Measurements from ENCODE around the gene QRFP. TPM values are rescaled to one million over a fixed set of nuclear protein-coding genes. Genes with fewer than 3 reads are reported as not detected.

Gene QRFP
- total and polyA plus RNA-seq, 5 experiments from 2014 or later, result not detected

GRCh38 chr9:130921300-130921988 lies 24.8 kb upstream of the QRFP start:
- peaks cover 0 to 19% (median 9%) of the 10 kb centered on the region in 5 donors for H3K27me3 Mint-ChIP-seq
- no peak overlapping the region for H3K4me3 Mint-ChIP-seq
- DNase-seq (no peak), ATAC-seq (no peak)
- POLR2A ChIA-PET, result no interaction called here
- no peaks in the 10 kb centered on the region for H3K36me3 Mint-ChIP-seq
- no peak overlapping the region for H3K27ac Mint-ChIP-seq
- no peaks in the 10 kb centered on the region for H3K4me1 Mint-ChIP-seq
- H3K9me3 Mint-ChIP-seq, result no peaks in the 10 kb centered on the region

- no peaks in the 10 kb centered on the region for H3K9me3 Mint-ChIP-seq
- no peak for ATAC-seq
- H3K4me1 Mint-ChIP-seq, result no peaks in the 10 kb centered on the region
- H3K4me3 Mint-ChIP-seq, result no peak overlapping the region
- peaks cover 0 to 19% (median 9%) of the 10 kb centered on the region in 5 donors for H3K27me3 Mint-ChIP-seq
- no peak for DNase-seq
- H3K27ac Mint-ChIP-seq, result no peak overlapping the region
- no peaks in the 10 kb centered on the region for H3K36me3 Mint-ChIP-seq
- POLR2A ChIA-PET, result no interaction called here
These were observed 24.2 kb upstream of the QRFP start for GRCh38 chr9:130920762-130921299.

DNA sequence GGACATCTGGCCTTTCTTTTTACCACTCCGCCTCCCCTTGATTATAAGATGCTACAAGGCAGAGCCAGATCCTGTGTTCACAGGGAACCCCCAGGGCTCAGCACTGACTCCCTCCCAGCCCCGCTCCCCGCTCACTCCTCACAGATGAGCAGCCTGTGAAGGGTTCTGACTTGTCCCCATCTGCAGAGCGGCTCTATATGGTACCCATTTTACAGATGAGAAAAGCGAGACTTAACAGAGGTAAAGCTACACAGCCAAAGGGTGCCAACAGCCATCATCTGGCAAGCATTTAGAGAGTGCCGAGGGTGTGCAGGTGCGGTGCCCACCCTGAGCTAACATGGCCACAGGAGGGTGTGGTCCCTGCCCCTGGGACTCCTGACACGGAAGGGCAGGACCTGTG lies 23.6 kb upstream of the QRFP start:
- Mint-ChIP-seq H3K27ac (no peak overlapping the region), H3K27me3 (peaks cover 0 to 19% (median 9%) of the 10 kb centered on the region in 5 donors), H3K4me3 (no peak overlapping the region), H3K9me3 (no peaks in the 10 kb centered on the region), H3K36me3 (no peaks in the 10 kb centered on the region), H3K4me1 (no peaks in the 10 kb centered on the region)
- POLR2A ChIA-PET, result no interaction called here
- ATAC-seq, result no peak
- DNase-seq, result no peak

- ATAC-seq (no peak), DNase-seq (no peak)
- Mint-ChIP-seq H3K27me3 (peaks cover 0 to 19% (median 9%) of the 10 kb centered on the region in 5 donors), H3K36me3 (no peaks in the 10 kb centered on the region), H3K4me1 (no peaks in the 10 kb centered on the region), H3K9me3 (no peaks in the 10 kb centered on the region), H3K27ac (no peak overlapping the region), H3K4me3 (no peak overlapping the region)
- POLR2A ChIA-PET, result no interaction called here
These were observed 23.0 kb upstream of the QRFP start for GRCh38 chr9:130919559-130920145.

GRCh38 chr9:130918826-130919558 lies 22.4 kb upstream of the QRFP start:
- Mint-ChIP-seq H3K27me3 (peaks cover 0 to 19% (median 9%) of the 10 kb centered on the region in 5 donors), H3K4me3 (no peak overlapping the region), H3K4me1 (no peaks in the 10 kb centered on the region), H3K36me3 (no peaks in the 10 kb centered on the region), H3K27ac (no peak overlapping the region), H3K9me3 (no peaks in the 10 kb centered on the region)
- no peak for ATAC-seq
- POLR2A ChIA-PET, result no interaction called here
- DNase-seq, result no peak

- POLR2A ChIA-PET, result no interaction called here
- no peak for DNase-seq
- ATAC-seq, result no peak
- Mint-ChIP-seq H3K4me1 (no peaks in the 10 kb centered on the region), H3K27me3 (peaks cover 0 to 18% (median 5%) of the 10 kb centered on the region in 5 donors), H3K4me3 (no peak overlapping the region), H3K9me3 (no peaks in the 10 kb centered on the region), H3K36me3 (no peaks in the 10 kb centered on the region), H3K27ac (no peak overlapping the region)
These were observed 21.7 kb upstream of the QRFP start for GRCh38 chr9:130918101-130918825.

DNA sequence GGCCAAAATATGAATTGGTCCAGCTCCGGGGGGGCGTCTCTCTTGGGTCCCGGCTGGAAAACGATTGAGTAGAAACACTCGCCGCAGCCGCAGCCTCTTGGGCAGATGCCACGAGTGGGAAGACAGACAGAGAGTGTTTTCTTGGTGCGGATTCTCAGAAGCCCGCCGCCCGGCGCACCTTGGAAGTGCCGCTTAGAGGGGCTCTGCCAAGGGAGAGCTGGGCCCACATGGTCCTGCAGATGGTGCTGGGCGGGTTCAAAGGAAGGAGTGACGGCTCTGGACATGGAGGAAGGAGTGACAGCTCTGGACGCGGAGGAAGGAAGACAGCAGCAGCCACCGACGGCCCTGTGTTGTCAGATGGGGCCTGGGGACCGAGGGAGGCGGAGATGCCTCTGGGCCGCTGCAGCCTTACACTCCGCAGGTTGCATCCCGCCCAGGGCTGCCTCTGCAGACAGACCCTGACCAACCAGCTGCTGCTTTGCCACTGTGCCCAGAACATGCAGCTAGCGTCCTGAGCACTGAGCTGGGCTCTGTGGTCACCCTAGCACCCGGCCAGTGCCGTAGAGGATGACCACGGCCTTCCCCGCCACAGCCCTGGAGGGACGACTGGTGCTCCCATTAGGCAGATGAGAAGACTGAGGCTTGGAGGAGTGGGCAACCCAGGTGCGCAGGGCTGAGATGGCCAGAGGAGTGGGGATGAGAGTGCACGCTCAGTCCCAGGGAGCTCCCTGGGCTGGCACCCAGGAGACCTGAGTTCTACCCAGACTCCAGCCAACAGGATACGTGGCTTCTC lies 20.8 kb upstream of the QRFP start:
- Mint-ChIP-seq H3K4me1 (no peaks in the 10 kb centered on the region), H3K36me3 (no peaks in the 10 kb centered on the region), H3K4me3 (no peak overlapping the region), H3K27me3 (peaks cover 0 to 9% (median 2%) of the 10 kb centered on the region in 5 donors), H3K9me3 (no peaks in the 10 kb centered on the region), H3K27ac (no peak overlapping the region)
- no peak for ATAC-seq
- no peak for DNase-seq
- POLR2A ChIA-PET, result no interaction called here

DNA sequence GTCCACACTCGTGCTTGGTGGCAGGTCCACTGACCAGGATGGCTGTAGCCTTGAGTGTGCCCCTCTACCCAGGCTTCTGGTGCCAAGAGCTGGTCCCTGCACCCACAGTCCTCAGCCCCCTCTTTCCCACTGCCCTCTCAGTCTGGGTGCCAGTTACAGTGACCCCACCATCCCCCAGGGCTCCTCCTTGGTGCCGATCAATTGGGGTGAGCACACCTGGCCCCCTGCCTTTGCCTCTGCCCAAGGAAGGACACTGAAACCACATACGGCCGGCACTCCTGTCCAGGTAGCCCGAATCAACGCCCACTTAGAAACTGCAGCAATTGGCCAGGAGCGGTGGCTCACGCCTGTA lies 18.5 kb upstream of the QRFP start:
- H3K27me3 Mint-ChIP-seq, result peaks cover 0 to under 1% (median 0%) of the 10 kb centered on the region in 5 donors
- H3K4me3 Mint-ChIP-seq, result no peak overlapping the region
- POLR2A ChIA-PET, result no interaction called here
- H3K27ac Mint-ChIP-seq, result no peak overlapping the region
- ATAC-seq (no peak), DNase-seq (no peak)
- no peaks in the 10 kb centered on the region for H3K36me3 Mint-ChIP-seq
- peaks cover 0 to 3% (median 0%) of the 10 kb centered on the region in 4 donors for H3K4me1 Mint-ChIP-seq
- no peaks in the 10 kb centered on the region for H3K9me3 Mint-ChIP-seq

DNA sequence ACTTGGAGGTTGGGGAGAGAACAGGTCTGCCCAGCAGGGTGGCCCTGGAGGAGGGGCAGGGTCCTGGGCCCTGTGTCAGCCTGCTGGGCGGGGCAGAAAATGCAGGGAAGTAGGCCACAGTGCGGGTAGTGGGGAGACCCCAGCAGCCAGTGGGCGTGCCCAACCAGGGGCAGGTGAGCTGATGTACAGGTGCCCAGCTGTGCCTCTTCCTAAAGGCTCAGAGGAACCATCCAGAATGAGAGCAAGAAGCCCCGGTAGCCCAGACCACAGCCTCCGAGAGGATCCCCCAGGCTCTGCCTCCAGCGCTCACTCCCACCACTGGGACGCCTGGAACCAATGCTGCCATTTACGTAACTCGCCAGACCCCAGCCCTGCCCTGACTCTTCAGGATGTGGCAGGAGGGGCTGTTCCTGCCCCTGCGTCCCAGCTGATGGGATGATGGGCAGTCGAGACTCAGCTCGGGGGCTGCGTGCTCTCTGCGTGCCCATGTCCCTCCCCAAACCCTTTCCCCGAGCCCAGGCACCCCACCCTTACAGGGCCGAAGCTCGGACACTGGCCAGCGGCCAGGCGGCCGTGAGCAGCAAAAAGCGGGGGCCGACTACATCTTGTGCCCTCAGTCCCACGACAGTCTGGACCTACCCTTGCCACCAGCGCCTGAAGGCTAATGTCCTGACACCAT lies 17.9 kb upstream of the QRFP start:
- Mint-ChIP-seq H3K4me3 (no peak overlapping the region), H3K4me1 (peaks cover 0 to 3% (median 0%) of the 10 kb centered on the region in 4 donors), H3K27me3 (no peaks in the 10 kb centered on the region), H3K27ac (no peak overlapping the region), H3K36me3 (no peaks in the 10 kb centered on the region), H3K9me3 (no peaks in the 10 kb centered on the region)
- no peak for ATAC-seq
- POLR2A ChIA-PET, result no interaction called here
- no peak for DNase-seq

GRCh38 chr9:130913599-130914416 lies 17.2 kb upstream of the QRFP start:
- Mint-ChIP-seq H3K27me3 (no peaks in the 10 kb centered on the region), H3K4me3 (no peak overlapping the region), H3K9me3 (no peaks in the 10 kb centered on the region), H3K36me3 (no peaks in the 10 kb centered on the region), H3K27ac (no peak overlapping the region), H3K4me1 (peaks cover 0 to 3% (median 0%) of the 10 kb centered on the region in 4 donors)
- DNase-seq (no peak), ATAC-seq (no peak)
- POLR2A ChIA-PET, result no interaction called here

DNA sequence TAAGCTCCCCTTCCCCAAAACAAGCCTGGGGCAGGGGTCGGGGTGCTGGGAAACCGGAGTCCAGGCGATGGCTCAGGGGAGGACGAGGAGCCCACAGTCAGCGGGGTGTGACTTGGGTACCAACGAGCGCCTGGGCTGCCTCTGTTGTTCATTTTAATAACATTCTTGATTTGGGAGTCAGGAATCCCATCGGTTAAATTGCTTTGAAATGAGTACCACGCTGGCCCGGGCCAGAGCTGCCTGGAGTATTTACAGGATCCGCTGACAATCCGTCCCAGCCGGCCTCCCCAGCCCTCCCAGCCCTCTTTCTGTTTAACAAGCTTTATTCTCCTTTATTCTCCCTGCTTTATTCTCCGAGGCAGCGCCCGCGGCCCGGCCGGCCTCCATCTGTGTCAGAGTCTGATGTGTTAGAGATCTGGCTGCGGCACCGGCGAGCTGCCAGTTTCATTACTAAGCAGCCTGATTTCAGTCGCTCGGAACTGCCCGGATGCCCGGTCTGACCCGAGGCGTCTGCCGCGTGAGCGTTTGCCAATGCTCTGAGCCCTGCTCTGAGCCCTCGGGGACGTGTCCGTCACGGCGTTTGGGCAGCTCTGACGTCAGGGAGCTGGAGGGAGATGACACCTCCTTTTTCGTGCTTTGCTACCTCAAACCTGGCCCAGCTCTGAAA lies 16.5 kb upstream of the QRFP start:
- Mint-ChIP-seq H3K4me3 (no peak overlapping the region), H3K27me3 (no peaks in the 10 kb centered on the region), H3K9me3 (no peaks in the 10 kb centered on the region), H3K36me3 (no peaks in the 10 kb centered on the region), H3K4me1 (peaks cover 0 to 3% (median 0%) of the 10 kb centered on the region in 4 donors), H3K27ac (no peak overlapping the region)
- POLR2A ChIA-PET, result no interaction called here
- ATAC-seq (no peak), DNase-seq (no peak)

All from naive thymus-derived CD8-positive, alpha-beta T cell (primary cell).